GM19328 (cell line): Measurements from ENCODE around the gene ISLR.
A peak's percentile ranks its signal among the peaks of the same experiment; 100 is the strongest.
"Not testable (repeated sequence)": the region's sequence is repeated elsewhere in the genome, so short reads cannot be mapped to it uniquely, and the experiment has no call there.

Experiments used
- ATAC-seq: cut with Tn5 transposase; IDR thresholded peaks from one replicate; pipeline ENCODE4 v1.9.1; 2021; ENCODE audit warnings: mild to moderate bottlenecking, moderate library complexity; ENCODE audit not compliant: unreplicated experiment

The ISLR gene

DNA sequence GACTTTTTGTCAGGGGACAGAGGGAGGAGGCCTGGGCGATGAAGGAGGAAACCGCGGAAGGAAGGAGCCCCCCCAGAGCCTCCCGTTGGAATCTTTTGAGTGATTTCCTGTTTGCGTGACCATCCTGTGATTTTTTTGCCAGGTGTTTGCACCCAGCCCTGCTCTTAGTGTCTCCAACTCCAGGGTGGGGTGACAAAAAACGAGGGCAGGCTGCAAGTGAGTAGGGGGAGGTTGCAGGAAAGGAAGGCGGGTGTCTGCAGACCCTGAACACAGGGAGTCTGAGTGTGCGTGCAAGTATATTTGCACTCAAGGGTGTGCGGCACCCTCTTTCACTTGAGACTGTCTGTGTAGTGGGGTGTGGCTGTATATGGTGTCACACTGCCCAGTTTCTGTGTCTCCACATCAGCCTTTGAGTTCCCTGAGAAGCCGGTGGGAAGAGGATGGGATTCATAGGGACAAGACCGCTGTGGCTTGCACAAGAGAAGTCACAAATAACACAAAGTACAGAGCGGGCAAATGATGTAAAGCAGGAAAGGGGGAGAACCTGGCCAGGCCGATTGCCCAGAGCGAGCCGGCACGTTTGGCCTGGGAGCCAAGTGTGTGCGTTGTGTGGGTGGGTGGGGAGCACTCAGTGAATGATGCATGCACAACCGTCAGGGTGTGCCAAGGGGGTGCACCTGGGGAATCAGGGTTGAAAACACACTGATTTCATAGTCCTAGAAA lies 36.5 kb upstream of the ISLR start:
- no peak for ATAC-seq

DNA sequence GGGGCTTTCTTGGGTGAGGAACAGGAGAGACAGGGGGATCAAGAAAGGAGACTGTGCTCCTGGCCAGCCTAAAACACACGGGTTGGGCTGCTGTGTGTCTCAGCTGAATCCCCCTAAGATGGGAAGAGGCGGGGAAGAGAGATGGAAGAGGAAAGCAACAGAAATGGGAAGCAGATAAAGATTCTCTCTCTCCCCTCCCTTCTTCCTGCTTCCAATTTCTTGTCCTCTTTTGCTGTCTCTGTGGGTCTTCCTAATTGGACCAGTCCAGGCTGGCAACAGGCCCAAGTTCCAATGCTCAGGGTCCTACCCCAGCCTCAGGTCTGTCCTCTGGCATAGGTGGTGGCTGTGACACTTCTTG lies 36.0 kb upstream of the ISLR start:
- ATAC-seq = no peak

DNA sequence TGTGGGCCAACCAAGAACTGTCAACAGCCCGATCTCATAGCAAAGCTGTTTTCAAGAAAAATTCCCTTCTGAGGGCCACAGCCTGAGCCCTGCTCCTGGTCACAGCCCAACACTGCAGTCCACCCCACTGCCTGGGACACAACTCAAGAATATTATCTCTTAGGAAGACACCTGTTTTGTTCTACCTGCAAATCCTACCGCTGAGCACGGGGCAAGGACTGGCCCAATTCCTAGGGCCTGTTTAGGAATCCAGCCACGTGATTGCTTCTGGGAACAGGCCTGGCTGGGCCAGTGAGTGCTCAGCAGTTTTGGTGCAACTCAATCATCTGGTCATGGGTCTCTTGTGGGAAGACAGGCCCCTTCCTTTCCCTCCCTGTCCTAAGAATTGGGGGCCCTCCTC lies 34.9 kb upstream of the ISLR start:
- no peak for ATAC-seq

DNA sequence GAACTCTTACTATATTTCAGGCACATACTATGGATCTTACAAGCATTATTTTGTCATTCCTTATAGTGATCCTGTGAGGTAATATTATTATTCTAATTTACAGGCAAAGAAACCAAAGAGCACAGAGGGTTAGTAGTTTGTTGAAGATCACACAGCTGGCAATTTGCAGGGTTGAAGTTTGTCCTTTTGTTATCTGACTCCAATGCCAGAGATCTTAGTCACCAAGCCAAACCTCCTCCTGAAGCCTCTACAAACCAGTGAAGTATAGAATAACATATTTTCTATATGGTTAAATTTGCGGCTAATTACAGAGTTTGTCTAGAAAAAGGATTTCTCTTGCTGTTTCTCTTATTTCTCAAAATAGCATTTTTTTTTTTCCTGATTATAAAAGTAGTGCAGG lies 31.9 kb upstream of the ISLR start:
- no peak for ATAC-seq

DNA sequence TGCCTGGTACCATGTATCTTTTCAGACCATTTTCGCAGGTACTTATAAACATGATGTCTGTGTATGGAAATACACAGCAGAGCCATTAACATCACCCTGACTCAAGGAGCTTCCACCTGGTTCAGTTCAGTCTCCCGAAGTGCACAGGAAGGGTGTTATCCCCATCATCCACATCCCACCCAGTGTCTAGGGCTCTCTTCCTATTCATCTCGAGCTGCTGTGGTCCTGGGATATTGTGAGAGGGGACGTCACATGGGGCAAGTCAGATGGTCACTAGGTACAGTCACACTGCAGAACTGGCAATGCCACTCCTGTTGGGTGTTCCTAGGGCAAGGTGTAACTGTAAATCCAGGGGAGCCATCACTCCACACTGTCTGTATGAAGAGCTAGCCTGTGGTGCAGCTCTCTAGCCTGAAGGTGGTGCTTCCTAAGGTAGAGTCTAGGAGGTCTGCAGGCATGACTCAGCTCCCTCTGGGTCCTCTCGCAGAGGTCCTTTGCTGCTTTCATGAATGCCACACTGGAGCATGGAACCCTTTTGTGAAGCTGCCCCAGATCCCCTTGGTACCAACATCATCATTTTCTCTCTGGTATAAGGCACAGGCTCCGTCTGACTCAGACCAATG lies 29.2 kb upstream of the ISLR start:
- no peak for ATAC-seq

DNA sequence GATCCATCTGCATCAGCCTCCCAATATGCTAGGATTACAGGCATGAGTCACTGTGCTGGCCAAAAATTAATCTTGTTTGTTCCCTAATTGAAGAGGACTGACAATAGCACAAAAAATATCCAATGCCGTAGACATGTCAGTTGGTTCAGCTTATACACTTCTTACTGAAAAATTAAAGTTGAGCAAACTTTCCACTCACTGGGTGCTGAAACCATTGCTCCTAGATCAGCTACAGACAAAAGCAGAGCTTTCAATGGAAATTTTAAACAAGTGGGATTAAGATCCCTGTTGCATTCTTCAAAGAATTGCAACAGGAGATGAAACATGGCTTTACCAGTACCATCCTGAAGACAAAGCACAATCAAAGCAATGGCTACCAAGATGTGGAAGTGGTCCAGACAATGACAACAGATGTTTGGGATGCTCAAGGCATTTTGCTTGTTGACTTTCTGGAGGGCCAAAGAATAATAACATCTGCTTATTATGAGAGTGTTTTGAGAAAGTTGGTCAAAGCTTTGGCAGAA lies 27.2 kb upstream of the ISLR start:
- ATAC-seq = no peak

DNA sequence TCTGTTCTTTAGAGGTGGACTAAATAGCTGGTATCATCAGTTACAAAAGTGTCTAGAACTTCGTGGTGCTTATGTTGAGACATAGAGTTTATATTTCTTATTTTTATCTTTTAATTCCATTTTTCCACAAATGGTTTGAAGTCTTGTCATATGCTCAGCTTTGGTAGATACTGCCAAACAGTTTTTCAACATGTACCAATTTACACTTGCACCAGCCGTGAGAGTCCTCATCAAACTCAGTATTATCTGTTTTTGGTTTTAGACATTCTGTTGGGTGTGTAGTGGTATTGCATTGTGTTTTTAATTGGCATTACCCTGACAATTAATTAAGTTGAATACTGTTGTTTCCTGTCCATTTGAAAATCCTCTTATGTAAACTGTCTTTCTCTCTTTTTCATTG lies 26.5 kb upstream of the ISLR start:
- ATAC-seq = no peak

DNA sequence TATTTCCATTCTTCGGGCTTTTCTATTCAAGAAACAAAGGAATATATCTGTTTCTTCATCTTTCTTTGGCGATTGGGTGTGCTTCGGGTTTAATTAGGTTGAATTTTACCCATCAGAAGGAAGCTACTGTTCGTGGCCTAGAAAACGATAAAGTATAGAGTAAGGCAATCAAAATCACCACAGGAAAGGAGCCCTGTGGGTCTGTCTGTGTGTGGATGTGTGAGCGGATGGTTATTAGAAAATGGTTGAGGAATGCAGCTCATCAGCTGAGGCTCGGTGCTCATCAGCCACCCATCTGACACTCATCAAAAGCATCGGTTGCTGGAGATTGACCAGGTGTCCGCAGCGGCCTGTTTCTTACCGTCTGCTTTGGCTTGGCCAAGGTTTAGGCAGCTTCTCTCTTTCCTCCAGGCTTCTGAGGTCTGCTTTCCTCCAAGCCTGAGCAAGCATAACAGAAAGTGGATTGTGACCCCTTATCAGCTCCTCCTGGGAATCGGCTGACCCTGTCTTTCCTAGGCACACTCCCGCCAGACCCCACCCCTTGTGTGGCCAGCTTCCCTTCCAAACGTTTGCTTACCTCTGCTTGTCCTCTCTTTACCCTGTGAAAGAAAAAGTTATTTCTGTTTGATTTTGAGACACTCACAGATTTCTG lies 17.6 kb upstream of the ISLR start:
- ATAC-seq = no peak

DNA sequence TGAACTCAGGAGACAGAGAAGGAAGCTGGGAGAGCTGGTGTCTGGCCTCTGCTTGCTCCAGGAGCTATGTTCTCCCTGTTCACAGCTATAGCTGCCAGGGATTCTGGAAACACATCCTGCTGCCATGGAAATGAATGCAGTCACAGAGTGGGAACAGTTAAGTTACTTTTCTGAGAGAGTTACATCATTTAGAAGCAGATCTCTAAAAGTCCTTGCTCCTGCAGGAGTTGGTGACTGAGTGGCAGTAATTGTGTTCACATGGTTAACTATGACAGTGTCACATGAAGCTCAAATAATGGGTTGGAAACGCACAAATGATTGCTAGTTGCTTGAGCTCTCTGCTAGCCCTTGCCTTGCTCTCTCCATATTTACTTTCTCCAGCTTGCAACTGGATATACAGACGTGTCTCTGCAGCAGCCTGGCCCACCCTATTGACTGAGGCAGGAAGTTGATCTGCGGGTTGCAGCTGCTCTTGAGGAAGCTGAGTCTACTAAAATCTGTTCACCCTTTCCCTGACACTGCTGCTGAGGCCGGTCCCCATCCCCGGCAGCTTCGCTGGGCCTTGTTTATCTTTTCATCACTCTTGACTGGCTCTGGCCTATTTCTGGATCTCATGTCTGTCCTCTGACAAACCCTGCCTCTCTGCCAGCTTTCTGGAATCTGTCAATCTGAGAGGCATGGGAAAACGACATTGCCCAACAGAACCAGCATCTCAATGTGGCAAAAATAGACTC lies 16.7 kb upstream of the ISLR start:
- no peak for ATAC-seq

DNA sequence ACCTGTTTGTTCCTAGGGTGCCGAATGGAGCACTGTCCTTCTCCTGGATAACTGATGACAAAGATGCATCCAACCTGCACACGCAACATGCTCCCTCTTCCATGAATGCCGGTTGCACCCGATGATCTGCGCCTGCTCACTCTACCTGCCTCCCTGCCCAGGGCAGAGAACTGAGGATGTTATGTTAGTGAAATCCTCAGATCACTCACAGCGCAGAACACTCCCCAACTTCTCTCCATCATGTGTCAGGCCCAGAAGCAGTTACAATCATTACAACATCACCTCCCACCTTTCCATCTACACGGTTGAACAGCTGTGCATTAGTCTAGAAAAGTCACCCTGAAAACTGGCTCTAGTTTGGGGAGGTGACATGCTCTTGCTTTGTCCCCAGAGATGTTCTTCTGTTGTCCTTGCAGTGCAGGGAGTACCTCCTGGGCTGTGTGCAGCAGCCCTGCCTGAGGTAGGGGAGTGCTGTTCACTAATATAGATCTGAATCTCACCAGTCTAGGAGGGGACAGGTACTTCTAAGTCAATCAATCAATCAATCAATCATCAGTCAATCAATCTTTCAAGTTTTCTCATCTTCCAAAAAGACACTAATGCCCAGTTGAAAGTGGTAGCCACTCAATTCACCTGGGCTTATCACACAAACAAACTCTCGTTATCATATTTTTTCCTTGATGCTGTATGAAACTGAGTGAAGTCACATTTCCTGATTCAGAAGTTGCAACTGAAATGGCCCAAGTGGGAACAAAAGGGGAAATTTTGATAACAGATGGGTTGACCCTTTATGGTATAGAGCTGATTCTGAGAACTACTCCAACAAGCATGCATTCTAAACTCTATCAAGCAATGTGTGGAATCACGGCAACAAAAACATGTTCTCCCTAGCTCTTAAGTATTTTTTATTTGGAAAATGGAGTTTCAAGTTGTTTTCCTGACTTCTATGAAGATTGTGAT lies 15.4 kb upstream of the ISLR start:
- no peak for ATAC-seq

DNA sequence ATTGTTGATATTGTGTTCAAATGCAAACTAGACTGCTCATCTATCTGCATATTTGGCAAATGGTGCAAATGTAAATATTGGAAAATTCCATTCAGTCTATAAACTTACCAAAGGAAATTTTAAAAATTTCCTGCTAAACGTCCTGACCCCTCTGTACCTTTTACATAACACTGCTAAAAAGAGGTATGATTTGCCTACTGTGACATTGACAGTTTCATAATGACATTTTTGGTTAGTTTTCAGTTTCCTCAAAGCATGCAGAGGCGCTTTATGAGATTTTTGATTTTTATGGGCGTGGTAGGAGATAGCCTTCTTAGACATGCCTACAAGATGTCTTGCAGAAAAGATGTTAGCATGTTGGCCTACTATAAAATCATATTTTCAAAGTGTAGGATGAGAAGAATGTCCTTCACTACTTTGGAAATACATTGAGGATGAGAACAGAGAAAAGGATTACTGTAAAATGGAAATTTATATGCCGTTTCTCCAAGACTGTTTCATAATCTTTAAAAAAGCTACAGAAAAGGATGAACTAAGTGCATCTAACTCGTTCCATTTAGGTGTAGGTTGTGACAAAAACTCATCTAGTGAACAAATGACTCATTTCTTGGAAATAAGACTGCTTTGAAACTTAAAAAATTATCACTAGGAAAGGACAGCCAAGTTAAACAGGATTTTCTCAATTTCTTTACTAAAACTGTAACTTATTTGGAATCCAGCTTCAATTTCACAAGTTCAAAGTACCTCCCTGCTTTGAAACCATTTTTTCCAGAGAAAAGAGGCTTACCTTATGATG lies 14.5 kb upstream of the ISLR start:
- ATAC-seq = peak; percentile 62

DNA sequence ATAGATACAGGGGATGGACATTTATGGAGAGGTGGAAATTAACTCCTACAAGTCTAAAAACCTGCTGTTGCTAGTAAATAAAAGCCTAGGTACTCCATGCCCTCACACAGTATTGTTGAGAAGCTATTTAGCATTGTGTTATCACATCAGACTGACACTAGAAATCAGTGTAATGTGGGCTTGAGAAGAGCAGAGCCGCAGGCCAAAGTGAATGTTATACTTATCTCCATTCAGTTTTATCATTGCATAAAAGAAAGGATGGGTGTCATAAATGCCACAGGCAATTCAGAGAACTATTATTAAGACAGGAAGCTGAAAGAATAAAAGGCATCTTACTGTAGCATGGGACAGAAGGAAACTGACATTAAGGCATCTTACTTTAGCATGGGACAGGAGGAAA lies 13.7 kb upstream of the ISLR start:
- no peak for ATAC-seq

DNA sequence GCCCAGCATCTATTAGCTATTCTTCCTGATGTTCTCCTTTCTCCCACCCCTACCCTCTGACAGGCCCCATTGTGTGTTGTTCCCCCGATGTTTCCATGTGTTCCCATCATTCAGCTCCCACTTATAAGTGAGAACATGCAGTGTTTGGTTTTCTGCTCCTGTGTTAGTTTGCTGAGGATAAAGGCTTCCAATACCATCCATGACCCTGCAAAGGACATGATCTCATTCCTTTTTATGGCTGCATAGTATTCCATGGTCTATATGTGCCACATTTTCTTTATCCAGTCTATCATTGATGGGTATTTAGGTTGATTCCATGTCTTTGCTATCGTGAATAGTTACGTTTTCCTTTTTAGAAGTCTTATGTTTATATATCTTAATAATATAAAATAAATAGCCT lies 13.1 kb upstream of the ISLR start:
- not testable (repeated sequence) for ATAC-seq

DNA sequence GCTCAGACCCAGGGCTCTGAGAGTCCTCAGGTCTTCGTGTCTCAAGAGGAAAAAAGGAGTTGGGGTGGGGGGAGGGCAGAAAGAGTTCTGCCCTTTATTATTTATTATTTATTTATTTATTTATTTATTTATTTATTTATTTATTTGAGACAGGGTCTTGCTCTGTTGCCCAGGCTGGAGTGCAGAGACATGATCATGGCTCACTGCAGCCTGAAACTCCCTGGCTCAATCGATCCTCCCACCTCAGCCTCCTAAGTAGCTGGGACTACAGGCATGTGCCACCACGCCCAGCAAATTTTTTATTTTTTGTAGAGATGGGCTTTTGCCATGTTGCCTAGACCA lies 11.3 kb upstream of the ISLR start:
- ATAC-seq = not testable (repeated sequence)

DNA sequence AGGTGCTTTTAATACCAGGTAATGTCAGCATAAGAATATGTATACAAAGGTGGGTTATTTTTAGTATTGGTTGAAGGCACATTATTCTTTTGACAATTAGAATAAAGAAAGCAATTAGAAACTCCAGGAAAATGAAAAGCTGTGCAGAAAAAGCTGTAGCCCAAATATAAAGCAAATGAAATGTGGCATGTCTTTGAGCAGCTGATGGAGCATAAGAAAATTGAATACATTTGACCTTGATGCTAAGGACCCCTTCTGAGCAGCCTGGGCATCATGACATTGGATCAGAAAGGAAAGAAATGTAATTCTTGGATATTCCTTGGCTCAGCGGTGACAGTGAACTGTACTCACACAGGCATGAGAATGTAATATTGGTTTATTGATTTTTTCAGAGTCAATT lies 8.0 kb upstream of the ISLR start:
- no peak for ATAC-seq

DNA sequence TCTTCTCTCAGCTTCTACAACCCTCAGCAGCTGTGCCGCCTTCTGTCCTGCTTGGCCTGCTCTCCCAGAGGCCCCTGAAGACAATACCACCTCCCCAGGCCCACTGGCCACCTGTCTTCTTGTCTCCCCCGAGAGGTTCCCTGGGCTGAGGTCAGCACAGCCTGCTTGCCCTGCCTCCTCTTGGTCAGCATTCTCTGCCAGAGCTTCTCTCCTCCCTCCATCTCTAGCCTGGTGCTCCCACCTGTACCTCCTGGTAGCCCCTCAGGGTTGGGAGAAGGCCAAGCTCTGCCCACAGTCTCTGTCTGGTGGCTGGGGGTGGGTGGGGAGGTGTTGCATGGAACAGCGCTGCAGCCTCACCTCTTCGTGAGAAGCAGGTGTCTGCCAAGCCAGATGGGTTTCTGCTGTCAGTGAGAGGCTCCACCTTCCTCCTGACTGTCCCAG lies 5.6 kb upstream of the ISLR start:
- ATAC-seq = no peak

DNA sequence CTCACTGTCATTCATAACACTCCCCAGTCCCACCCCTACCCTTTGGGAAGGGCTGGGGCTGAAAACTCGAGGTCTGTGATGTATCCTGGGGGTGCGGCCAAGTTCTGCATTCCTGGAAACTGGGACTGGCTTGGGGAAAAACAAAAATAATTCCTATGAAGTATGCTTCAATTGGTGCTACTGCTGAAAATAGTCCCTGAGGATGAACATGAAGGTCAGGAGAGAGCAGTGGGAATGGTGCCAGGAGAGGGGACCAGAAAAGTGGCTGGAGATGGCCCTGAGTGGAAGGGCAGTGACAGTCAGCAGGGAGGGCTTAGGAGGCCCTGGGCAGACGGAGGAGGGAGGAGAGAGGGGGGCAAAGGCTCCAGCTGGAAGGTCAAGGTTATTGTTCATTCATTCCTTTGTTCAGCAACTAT lies 4.8 kb upstream of the ISLR start:
- no peak for ATAC-seq

DNA sequence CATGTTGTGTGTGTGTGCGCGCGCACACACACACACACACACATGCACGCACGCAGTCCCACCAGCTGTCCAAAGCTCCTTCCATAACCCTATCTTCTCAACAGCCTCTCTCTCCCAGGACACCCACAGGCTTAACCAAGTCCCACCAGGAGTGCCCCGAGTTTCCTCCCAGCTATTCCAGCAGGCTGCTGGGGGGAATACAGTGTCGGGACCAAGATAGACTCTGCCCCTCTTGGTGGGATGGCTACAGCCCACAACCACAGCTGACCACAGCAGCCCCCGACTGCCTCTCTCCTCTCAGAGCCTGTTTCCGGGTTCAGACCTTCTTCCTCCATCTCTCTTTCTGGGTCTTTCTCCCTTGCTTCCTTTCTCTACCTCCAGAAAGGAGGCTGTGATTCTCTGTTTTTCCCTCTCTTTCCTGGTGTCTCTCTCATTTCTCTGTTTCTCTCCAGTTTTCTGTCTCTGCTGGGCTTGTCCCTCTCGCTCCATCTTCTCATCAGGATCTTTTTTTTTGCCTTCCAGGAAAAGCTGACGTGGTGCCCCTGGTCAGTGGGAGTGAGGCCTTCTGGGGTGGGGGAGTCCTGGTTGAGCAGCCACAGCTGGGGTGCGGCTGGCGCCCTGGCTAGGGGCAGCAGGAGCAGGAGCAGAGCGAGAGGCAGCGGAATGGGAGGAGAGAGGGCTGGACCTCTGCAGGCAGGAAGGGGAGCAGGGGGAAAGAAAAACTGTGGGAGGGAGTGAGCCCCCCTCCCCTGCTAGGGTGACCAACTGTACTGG lies 3.3 kb upstream of the ISLR start:
- no peak for ATAC-seq
